H1 (cell line): ENCODE measurements around the gene ADCY5. TPM values are rescaled to one million over a fixed set of nuclear protein-coding genes. Genes with fewer than 3 reads are reported as not detected.

Experiments used
- CHD2 ChIP-seq: IDR thresholded peaks from 2 replicates; pipeline ENCODE4 v1.6.1; 2012; ENCODE audit warnings: low read length, improper control_type of control experiment
- RAD21 ChIP-seq, 2 experiments: IDR thresholded peaks in 1 of 2; conservative IDR thresholded peaks in 1 of 2; 2 replicates each; pipeline ENCODE4 v1.6.1; 2011; ENCODE audit warnings: low read depth in 2 of 2, low read length in 2 of 2, improper control_type of control experiment in 1 of 2, inconsistent platforms in 1 of 2, mild to moderate bottlenecking in 1 of 2, moderate library complexity in 1 of 2
- TAF1 ChIP-seq: IDR thresholded peaks from 2 replicates; pipeline ENCODE4 v1.6.1; 2011; ENCODE audit warnings: mild to moderate bottlenecking, low read depth, low read length
- polyA plus RNA-seq, 7 experiments: library from polyadenylated mRNA; depleted of rRNA in 3 of 7; stranded (reverse) in 5 of 7; unstranded in 2 of 7; fragments of >200 nt in 5 of 7; fragments of 200-250 nt in 2 of 7; gene quantifications; 1 replicate in 5 of 7; 2 replicates in 1 of 7; 4 replicates in 1 of 7; pipeline versions ENCODE4 v1.2.1 to v1.2.3, GENCODE V29; 2011 to 2013; ENCODE audit warnings: missing spikeins in 2 of 7, mixed read lengths in 2 of 7
- total RNA-seq: library from RNA; stranded (reverse); fragmentation: NEBNext Ultra II Directional; extraction: Animal tissue kit (Norgen Biotek cat#: 25700); gene quantifications from 2 replicates; pipeline ENCODE4 v1.2.1, GENCODE V29; 2021

ADCY5 gene
- total and polyA plus RNA-seq, 2 of the 8 experiments (the other 6 are each of a cell fraction or from before 2014, with no cell fraction given), result 18.9 to 40.8 TPM

GRCh38 chr3:123448536-123449101, at the start of gene ADCY5 (continued):
- no peak for TF ChIP-seq TAF1
- peak in 1 of 2 experiments; percentile 1; a peak in 1 of 4 replicates for TF ChIP-seq RAD21 (IDR thresholded peaks at IDR 0.05 in 1 of 2, conservative IDR thresholded peaks at IDR 0.05 in 1 of 2; ENCODE audit: low read depth in 2 of 2, low read length in 2 of 2)
- no peak for TF ChIP-seq CHD2
- TF ChIP-seq, all 59 proteins: peak for 7
